Naive thymus-derived CD4-positive, alpha-beta T cell (primary cell): Measurements from ENCODE around the gene ZC3H12C. TPM values are rescaled to one million over a fixed set of nuclear protein-coding genes. Genes with fewer than 3 reads are reported as not detected.

Experiments
- ATAC-seq: fragments of 150-1000 bp; cut with Tn5 transposase; 2 replicates; pipeline ENCODE4 v1.10.0; 2021; ENCODE audit warnings: mild to moderate bottlenecking, moderate library complexity
- CTCF ChIA-PET: fragments of 350-600 bp; sonication (Branson Sonifier 250); formaldehyde crosslinking; loops from one replicate; lab custom pipeline; 2021; ENCODE audit warnings: antibody characterized with exemption; lab: Charles Lee
- POLR2A ChIA-PET: fragments of 350-600 bp; sonication (Branson Sonifier 250); formaldehyde crosslinking; loops from one replicate; lab custom pipeline; 2021; ENCODE audit warnings: antibody characterized with exemption, inconsistent platforms; lab: Charles Lee
- DNase-seq, 9 donors: peaks; one replicate each; pipeline versions ENCODE4 v3.0.0 to v3.0.0-alpha.2; 2020 to 2022; ENCODE audit warnings: mixed read lengths in 1 of 9
- H3K27ac ChIP-seq: one replicate; pipeline ENCODE4 v1.7.0; 2013; ENCODE audit warnings: mild to moderate bottlenecking, low read depth, low read length, moderate library complexity
- H3K27me3 ChIP-seq, 2 donors: one replicate each; pipeline ENCODE4 v1.7.0; 2013; ENCODE audit warnings: low read length in 2 of 2, mild to moderate bottlenecking in 2 of 2, moderate library complexity in 2 of 2; ENCODE audit not compliant: control insufficient read depth in 2 of 2, insufficient read depth in 2 of 2
- H3K36me3 ChIP-seq, 3 experiments: 1 replicate in 2 of 3; 2 replicates in 1 of 3; pipeline ENCODE4 v1.7.0; 2013; ENCODE audit warnings: low read length in 3 of 3, mild to moderate bottlenecking in 3 of 3, moderate library complexity in 1 of 3; ENCODE audit not compliant: insufficient read depth in 3 of 3, control insufficient read depth in 2 of 3
- H3K4me1 ChIP-seq, 2 donors: one replicate each; pipeline ENCODE4 v1.7.0; 2013; ENCODE audit warnings: low read length in 2 of 2, mild to moderate bottlenecking in 2 of 2, moderate library complexity in 1 of 2; ENCODE audit not compliant: control insufficient read depth in 2 of 2, insufficient read depth in 2 of 2
- H3K4me3 ChIP-seq: 2 replicates; pipeline ENCODE4 v1.7.0; 2013; ENCODE audit warnings: mild to moderate bottlenecking, low read length
- H3K9me3 ChIP-seq, 3 experiments: 1 replicate in 2 of 3; 2 replicates in 1 of 3; pipeline ENCODE4 v1.7.0; 2013; ENCODE audit warnings: low read length in 3 of 3; ENCODE audit not compliant: control insufficient read depth in 2 of 3
- H3K27ac Mint-ChIP-seq, 9 donors: one replicate each; pipeline ENCODE4 v1.8.0; 2020 to 2022; ENCODE audit warnings: mixed read lengths in 9 of 9, mild to moderate bottlenecking in 8 of 9, moderate library complexity in 5 of 9, inconsistent platforms in 2 of 9
- H3K27me3 Mint-ChIP-seq, 5 donors: one replicate each; pipeline ENCODE4 v1.8.0; 2021 to 2022; ENCODE audit warnings: mixed read lengths in 5 of 5, mild to moderate bottlenecking in 1 of 5
- H3K36me3 Mint-ChIP-seq, 5 donors: one replicate each; pipeline ENCODE4 v1.8.0; 2020 to 2022; ENCODE audit warnings: mixed read lengths in 5 of 5, mild to moderate bottlenecking in 3 of 5, inconsistent platforms in 1 of 5
- H3K4me1 Mint-ChIP-seq, 7 donors: one replicate each; pipeline ENCODE4 v1.8.0; 2020 to 2022; ENCODE audit warnings: mixed read lengths in 7 of 7, mild to moderate bottlenecking in 3 of 7, inconsistent platforms in 1 of 7
- H3K4me3 Mint-ChIP-seq, 10 donors: one replicate each; pipeline ENCODE4 v1.8.0; 2020 to 2022; ENCODE audit warnings: mild to moderate bottlenecking in 10 of 10, mixed read lengths in 10 of 10, moderate library complexity in 6 of 10, inconsistent platforms in 2 of 10
- H3K9me3 Mint-ChIP-seq, 11 donors: one replicate each; pipeline ENCODE4 v1.8.0; 2020 to 2022; ENCODE audit warnings: mixed read lengths in 11 of 11, mild to moderate bottlenecking in 4 of 11, inconsistent platforms in 1 of 11, moderate library complexity in 1 of 11
- intact Hi-C, 2 donors: fragments of 100-400 bp; cut with micrococcal nuclease; formaldehyde crosslinking; loops; one replicate each; pipeline ENCODE4 v1.15.1; 2023
- polyA plus RNA-seq, 2 donors: library from polyadenylated mRNA; unstranded; fragments of 300-500 nt; fragmentation: Illumina TruSeq; gene quantifications; one replicate each; pipeline ENCODE4 v1.2.3, GENCODE V29; 2021
- total RNA-seq, 6 experiments: library from RNA in 5 of 6; stranded (reverse) in 5 of 6; gene quantifications; 1 replicate in 5 of 6; 2 replicates in 1 of 6; pipeline ENCODE4 v1.2.3 and lab custom pipeline; 2021 to 2026

The ZC3H12C gene
- total and polyA plus RNA-seq, 7 experiments from 2014 or later = 0.19 to 2.5 (median 0.35) TPM; not detected in 2

- H3K9me3 ChIP-seq = no peaks in the 10 kb centered on the region
- no peaks in the 10 kb centered on the region for H3K36me3 ChIP-seq
- CTCF ChIA-PET = interaction anchor here (0.5 kb wide), 1 partner anchor 11 kb away, joined by 3 read pairs; no protein-coding TSS in a partner anchor
- H3K36me3 Mint-ChIP-seq = peaks cover 0 to 12% (median 3%) of the 10 kb centered on the region in 5 donors
- no peaks in the 10 kb centered on the region for H3K4me1 ChIP-seq
- H3K4me3 ChIP-seq = no peak overlapping the region
- no peak overlapping the region for H3K27ac ChIP-seq
- DNase-seq (no peak), ATAC-seq (no peak)
- no peak overlapping the region for H3K4me3 Mint-ChIP-seq
- H3K4me1 Mint-ChIP-seq = no peaks in the 10 kb centered on the region
- intact Hi-C loops = no loop called here
- H3K27ac Mint-ChIP-seq = no peak overlapping the region
- no peaks in the 10 kb centered on the region for H3K27me3 ChIP-seq
- peaks cover 0 to 2% (median 0%) of the 10 kb centered on the region in 5 donors for H3K27me3 Mint-ChIP-seq
- H3K9me3 Mint-ChIP-seq = peaks cover 0 to 7% (median 0%) of the 10 kb centered on the region in 11 donors
- POLR2A ChIA-PET = no interaction called here
Observed at GRCh38 chr11:110217223-110217877, 124.2 kb downstream of the ZC3H12C start.

DNA sequence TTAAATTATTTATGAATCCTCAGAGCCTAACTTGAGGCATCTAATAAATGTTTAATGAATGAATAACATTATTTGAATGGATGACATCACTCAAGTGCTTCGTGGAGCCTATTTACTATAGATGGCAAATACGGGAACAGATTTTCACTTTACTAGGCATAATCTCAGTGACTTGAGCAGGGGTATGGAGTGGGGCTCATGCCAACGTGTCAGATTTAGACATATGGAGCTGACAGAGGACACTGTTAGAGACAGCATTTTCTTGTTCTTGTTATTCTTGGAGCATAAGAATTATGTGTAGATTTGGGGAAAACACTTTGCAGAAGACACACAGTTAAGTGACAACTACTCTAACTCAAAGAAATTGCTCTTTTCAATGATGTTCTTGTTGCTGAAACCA, 124.7 kb downstream of the ZC3H12C start:
- ChIA-PET CTCF (no interaction called here), POLR2A (no interaction called here)

DNA sequence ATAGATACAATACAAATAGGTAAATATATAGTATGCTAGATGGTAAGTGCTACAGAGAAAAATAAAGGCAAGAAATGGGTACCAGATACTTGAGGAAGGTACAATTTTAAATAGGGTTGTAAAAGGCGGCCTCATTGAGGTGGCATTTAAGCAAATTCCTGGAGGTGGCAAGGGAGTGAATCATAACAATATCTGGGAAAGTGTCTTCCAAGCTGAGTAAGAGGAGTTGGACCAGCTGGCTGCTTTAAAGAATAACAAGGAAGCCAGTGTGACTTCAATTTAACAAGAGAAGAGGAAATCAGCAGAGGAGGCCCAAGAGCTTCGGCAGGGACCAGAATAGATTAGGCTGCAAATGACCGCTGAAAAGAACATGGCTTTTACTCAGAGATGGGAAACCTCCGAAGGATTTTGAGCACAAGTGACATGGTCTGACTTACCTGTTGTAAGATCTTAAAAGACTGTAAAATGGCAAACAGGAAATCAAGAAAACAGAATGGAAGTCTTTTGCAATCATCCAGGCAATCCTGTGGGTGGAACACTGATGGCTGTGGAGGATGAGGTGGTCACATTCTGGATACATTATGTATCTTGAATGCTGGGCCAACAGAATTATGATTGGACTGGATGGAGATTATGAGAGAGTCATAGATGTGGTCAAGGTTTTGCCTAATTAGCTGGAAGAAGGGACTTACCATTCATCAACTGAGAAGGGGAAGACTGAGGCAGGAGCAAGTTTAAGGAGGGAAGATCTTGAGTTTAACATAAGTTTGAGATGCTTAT, 126.0 kb downstream of the ZC3H12C start:
- Histone ChIP-seq H3K27me3 (no peaks in the 10 kb centered on the region), H3K4me3 (no peak overlapping the region), H3K4me1 (no peaks in the 10 kb centered on the region), H3K36me3 (no peaks in the 10 kb centered on the region), H3K27ac (no peak overlapping the region), H3K9me3 (no peaks in the 10 kb centered on the region)
- peaks cover 0 to 15% (median 4%) of the 10 kb centered on the region in 5 donors for H3K36me3 Mint-ChIP-seq
- ChIA-PET CTCF (no interaction called here), POLR2A (no interaction called here)
- no peak overlapping the region for H3K4me3 Mint-ChIP-seq
- H3K27me3 Mint-ChIP-seq = no peaks in the 10 kb centered on the region
- peak overlapping the region in 1 of 9 donors; percentile 17 for H3K27ac Mint-ChIP-seq
- intact Hi-C loops = no loop called here
- H3K9me3 Mint-ChIP-seq = peaks cover 0 to 7% (median 0%) of the 10 kb centered on the region in 11 donors
- no peaks in the 10 kb centered on the region for H3K4me1 Mint-ChIP-seq
- ATAC-seq (no peak), DNase-seq (no peak)

More for the DNA sequence above, 124.7 kb downstream of the ZC3H12C start:
- Histone ChIP-seq H3K4me3 (no peak overlapping the region), H3K36me3 (no peaks in the 10 kb centered on the region), H3K27me3 (no peaks in the 10 kb centered on the region), H3K27ac (no peak overlapping the region), H3K9me3 (no peaks in the 10 kb centered on the region), H3K4me1 (no peaks in the 10 kb centered on the region)
- Mint-ChIP-seq H3K4me3 (no peak overlapping the region), H3K27me3 (peaks cover 0 to 1% (median 0%) of the 10 kb centered on the region in 5 donors), H3K27ac (no peak overlapping the region), H3K36me3 (peaks cover 0 to 12% (median 3%) of the 10 kb centered on the region in 5 donors), H3K4me1 (no peaks in the 10 kb centered on the region), H3K9me3 (peaks cover 0 to 7% (median 0%) of the 10 kb centered on the region in 11 donors)
- intact Hi-C loops = no loop called here
- ATAC-seq (no peak), DNase-seq (no peak)

Other genes starting within 250 kb of the ZC3H12C start
- 10 to 100 TPM; 14.0 to 63.6 (median 17.0) TPM for gene RDX, start 203.2 kb downstream of the ZC3H12C start, total RNA-seq
- 1 to 10 TPM; 6.9 to 8.2 TPM for gene RDX, start 203.2 kb downstream of the ZC3H12C start, polyA plus RNA-seq